Tibial nerve (tissue), 3 donors: Measurements from ENCODE around the gene SNCA.

ENCODE experiments used
- CTCF ChIP-seq, 5 experiments: fragments of 200-600 bp in 3 of 5; fragments of 450-650 bp in 2 of 5; sonication (generic) in 3 of 5; IDR thresholded peaks; one replicate each; pipeline ENCODE4 v1.5.1; 2016 to 2019; ENCODE audit warnings: antibody characterized with exemption in 5 of 5, mild to moderate bottlenecking in 3 of 5, moderate library complexity in 2 of 5
- POLR2A ChIP-seq, 2 donors: fragments of 450-650 bp; IDR thresholded peaks; one replicate each; pipeline ENCODE4 v1.6.1; 2017; ENCODE audit warnings: antibody characterized with exemption in 2 of 2, mild to moderate bottlenecking in 2 of 2, moderate library complexity in 2 of 2

- TF ChIP-seq CTCF (IDR thresholded peaks at IDR 0.05) (no peak), POLR2A (IDR thresholded peaks at IDR 0.05) (no peak)
Observed at GRCh38 chr4:89746377-89746776, 90.6 kb downstream of the SNCA start.
